Measurements from ENCODE around the gene KLK14. TPM values are rescaled to one million over a fixed set of nuclear protein-coding genes. Genes with fewer than 3 reads are reported as not detected.

The KLK14 gene
- polyA plus RNA-seq, 1 donor (not counting 4 experiments of a cell fraction or from before 2014, with no cell fraction given): 0.05 TPM

DNA sequence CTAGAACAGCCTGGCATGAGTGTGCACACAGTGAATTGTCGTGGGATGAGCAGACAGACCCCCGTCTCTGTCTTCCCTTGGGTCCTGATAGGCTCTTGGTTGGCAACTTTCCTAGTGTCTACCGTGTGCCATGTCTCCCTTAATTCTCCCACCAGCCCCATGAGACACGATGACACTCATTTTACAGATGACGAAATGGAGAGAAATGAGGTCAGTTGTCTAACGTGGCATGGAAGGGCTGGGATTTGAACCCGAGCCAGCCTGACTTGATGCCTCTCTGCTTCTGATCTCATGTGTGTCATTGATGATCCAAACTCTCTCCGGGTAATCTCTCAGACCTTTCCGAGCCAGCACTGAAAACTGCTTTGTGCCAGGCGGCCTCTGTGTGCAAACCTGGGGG is 8.4 kb upstream of the KLK14 start:
- no peaks in the 10 kb centered on the region for H3K27me3 ChIP-seq (ENCODE audit: control insufficient read depth, extremely low read depth, insufficient read depth, low read length)
- H3K4me2 ChIP-seq (ENCODE audit: control insufficient read depth, extremely low read depth, insufficient read depth, low read depth, low read length): no peak overlapping the region
- DNase-seq (ENCODE audit: low read depth, low spot score): no peak
- H3K27ac ChIP-seq (ENCODE audit: control insufficient read depth, insufficient read depth, low read length): no peak overlapping the region
- FAIRE-seq: no peak
- no peak for TF ChIP-seq EZH2 (IDR thresholded peaks at IDR 0.05; ENCODE audit: low read length)
- TF ChIP-seq, protein P1, sequence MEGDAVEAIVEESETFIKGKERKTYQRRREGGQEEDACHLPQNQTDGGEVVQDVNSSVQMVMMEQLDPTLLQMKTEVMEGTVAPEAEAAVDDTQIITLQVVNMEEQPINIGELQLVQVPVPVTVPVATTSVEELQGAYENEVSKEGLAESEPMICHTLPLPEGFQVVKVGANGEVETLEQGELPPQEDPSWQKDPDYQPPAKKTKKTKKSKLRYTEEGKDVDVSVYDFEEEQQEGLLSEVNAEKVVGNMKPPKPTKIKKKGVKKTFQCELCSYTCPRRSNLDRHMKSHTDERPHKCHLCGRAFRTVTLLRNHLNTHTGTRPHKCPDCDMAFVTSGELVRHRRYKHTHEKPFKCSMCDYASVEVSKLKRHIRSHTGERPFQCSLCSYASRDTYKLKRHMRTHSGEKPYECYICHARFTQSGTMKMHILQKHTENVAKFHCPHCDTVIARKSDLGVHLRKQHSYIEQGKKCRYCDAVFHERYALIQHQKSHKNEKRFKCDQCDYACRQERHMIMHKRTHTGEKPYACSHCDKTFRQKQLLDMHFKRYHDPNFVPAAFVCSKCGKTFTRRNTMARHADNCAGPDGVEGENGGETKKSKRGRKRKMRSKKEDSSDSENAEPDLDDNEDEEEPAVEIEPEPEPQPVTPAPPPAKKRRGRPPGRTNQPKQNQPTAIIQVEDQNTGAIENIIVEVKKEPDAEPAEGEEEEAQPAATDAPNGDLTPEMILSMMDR (optimal IDR thresholded peaks at IDR 0.05 in 1 of 3, IDR thresholded peaks at IDR 0.05 in 1 of 3, conservative IDR thresholded peaks at IDR 0.05 in 1 of 3; ENCODE audit: extremely low read depth in 1 of 3, insufficient read depth in 2 of 3, low read length in 3 of 3): no peak
- H4K20me1 ChIP-seq (ENCODE audit: control insufficient read depth, extremely low read depth, insufficient read depth, low read length): no peaks in the 10 kb centered on the region
- H3K9ac ChIP-seq (ENCODE audit: control insufficient read depth, extremely low read depth, insufficient read depth, low read length): no peak overlapping the region
- H2AFZ ChIP-seq (ENCODE audit: control insufficient read depth, low read length): no peak overlapping the region
- no peaks in the 10 kb centered on the region for H3K79me2 ChIP-seq (ENCODE audit: control insufficient read depth, insufficient read depth, low read length)
- no peak overlapping the region for H3K4me3 ChIP-seq (ENCODE audit: control insufficient read depth in 2 of 3, extremely low read depth in 1 of 3, insufficient read depth in 2 of 3, low read depth in 1 of 3, low read length in 3 of 3)
- H3K36me3 ChIP-seq (ENCODE audit: control insufficient read depth in 2 of 2, extremely low read depth in 1 of 2, insufficient read depth in 2 of 2, low read length in 2 of 2): no peaks in the 10 kb centered on the region
- no peaks in the 10 kb centered on the region for H3K9me3 ChIP-seq (ENCODE audit: control insufficient read depth, low read depth, low read length)
- dilution Hi-C loops (cut with MboI; ENCODE audit: extremely low pct_ligation_motif_present, low sequenced_read_pairs): no loop called here
- peaks cover 12% of the 10 kb centered on the region for H3K4me1 ChIP-seq (ENCODE audit: control insufficient read depth, extremely low read depth, insufficient read depth, low read length)
- no peaks in the 10 kb centered on the region for H3K9me1 ChIP-seq (ENCODE audit: control insufficient read depth, extremely low read depth, insufficient read depth, low read length)

DNA sequence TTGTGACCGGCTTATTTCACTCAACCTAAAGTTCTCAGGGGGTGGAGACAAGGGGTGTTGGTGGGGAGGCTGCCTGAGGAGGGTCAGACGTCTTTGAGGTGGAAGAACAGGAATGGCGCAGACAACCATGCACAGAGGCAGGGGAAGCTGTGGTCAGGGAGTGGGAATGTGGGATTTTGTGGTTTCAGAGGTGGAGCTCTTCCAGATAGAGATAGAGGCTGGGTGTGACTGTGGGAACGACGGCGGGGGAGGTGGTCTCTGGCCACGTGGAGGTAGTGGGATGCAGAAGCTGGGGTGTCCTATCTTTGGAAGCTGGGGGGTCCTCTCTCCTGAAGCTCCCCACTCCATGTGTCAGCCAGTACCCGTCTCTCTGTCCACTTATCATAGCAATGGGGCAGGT is 7.8 kb upstream of the KLK14 start:
- no peak for TF ChIP-seq EZH2 (IDR thresholded peaks at IDR 0.05; ENCODE audit: low read length)
- TF ChIP-seq, protein P1 (optimal IDR thresholded peaks at IDR 0.05 in 1 of 3, IDR thresholded peaks at IDR 0.05 in 1 of 3, conservative IDR thresholded peaks at IDR 0.05 in 1 of 3; ENCODE audit: extremely low read depth in 1 of 3, insufficient read depth in 2 of 3, low read length in 3 of 3): no peak
- Histone ChIP-seq H3K9me3 (ENCODE audit: control insufficient read depth, low read depth, low read length) (no peaks in the 10 kb centered on the region), H2AFZ (ENCODE audit: control insufficient read depth, low read length) (no peak overlapping the region), H3K4me3 (ENCODE audit: control insufficient read depth in 2 of 3, extremely low read depth in 1 of 3, insufficient read depth in 2 of 3, low read depth in 1 of 3, low read length in 3 of 3) (no peak overlapping the region), H4K20me1 (ENCODE audit: control insufficient read depth, extremely low read depth, insufficient read depth, low read length) (no peaks in the 10 kb centered on the region), H3K27ac (ENCODE audit: control insufficient read depth, insufficient read depth, low read length) (no peak overlapping the region), H3K4me2 (ENCODE audit: control insufficient read depth, extremely low read depth, insufficient read depth, low read depth, low read length) (no peak overlapping the region), H3K27me3 (ENCODE audit: control insufficient read depth, extremely low read depth, insufficient read depth, low read length) (no peaks in the 10 kb centered on the region), H3K9me1 (ENCODE audit: control insufficient read depth, extremely low read depth, insufficient read depth, low read length) (no peaks in the 10 kb centered on the region), H3K4me1 (ENCODE audit: control insufficient read depth, extremely low read depth, insufficient read depth, low read length) (peaks cover 12% of the 10 kb centered on the region), H3K36me3 (ENCODE audit: control insufficient read depth in 2 of 2, extremely low read depth in 1 of 2, insufficient read depth in 2 of 2, low read length in 2 of 2) (no peaks in the 10 kb centered on the region), H3K9ac (ENCODE audit: control insufficient read depth, extremely low read depth, insufficient read depth, low read length) (no peak overlapping the region), H3K79me2 (ENCODE audit: control insufficient read depth, insufficient read depth, low read length) (no peaks in the 10 kb centered on the region)
- FAIRE-seq (no peak), DNase-seq (ENCODE audit: low read depth, low spot score) (no peak)
- dilution Hi-C loops (cut with MboI; ENCODE audit: extremely low pct_ligation_motif_present, low sequenced_read_pairs): no loop called here
